ENCODE data around the gene TUBD1. TPM values are rescaled to one million over a fixed set of nuclear protein-coding genes. Genes with fewer than 3 reads are reported as not detected.
A peak's percentile ranks its signal among the peaks of the same experiment; 100 is the strongest.

TUBD1 gene
- total and polyA plus RNA-seq, 9 donors = 9.1 to 22.9 (median 13.9) TPM

GRCh38 chr17:59892251-59892923 lies 356 bp downstream of the TUBD1 start:
- no peak overlapping the region for H3K27ac ChIP-seq
- no peaks in the 10 kb centered on the region for H3K9me3 ChIP-seq
- H3K36me3 ChIP-seq = no peaks in the 10 kb centered on the region
- intact Hi-C loops (cut with DNase I) = no loop called here
- no peaks in the 10 kb centered on the region for H3K27me3 ChIP-seq
- H3K4me1 ChIP-seq (ENCODE audit: insufficient read depth) = peaks cover 3% of the 10 kb centered on the region
- WGBS, 3 donors = 3 to 5% (median 3%) methylated on average over 25 of the region's 25 CpGs
- H3K4me3 ChIP-seq = peak overlapping the region; percentile 93
- DNase-seq = peak in 1 of 5 donors; percentile 21
- TF ChIP-seq EP300 (IDR thresholded peaks at IDR 0.05) = no peak
- TF ChIP-seq POLR2A (IDR thresholded peaks at IDR 0.05) = no peak
- no peak for TF ChIP-seq CTCF (IDR thresholded peaks at IDR 0.05)

GRCh38 chr17:59890720-59891119 lies 2.0 kb downstream of the TUBD1 start:
- intact Hi-C loops (cut with DNase I) = no loop called here
- H3K9me3 ChIP-seq = no peaks in the 10 kb centered on the region
- no peak overlapping the region for H3K4me3 ChIP-seq
- H3K36me3 ChIP-seq = no peaks in the 10 kb centered on the region
- DNase-seq = no peak
- H3K4me1 ChIP-seq (ENCODE audit: insufficient read depth) = peaks cover 3% of the 10 kb centered on the region
- TF ChIP-seq CTCF (IDR thresholded peaks at IDR 0.05) (no peak), POLR2A (IDR thresholded peaks at IDR 0.05) (no peak), EP300 (IDR thresholded peaks at IDR 0.05) (no peak)
- no peak overlapping the region for H3K27ac ChIP-seq
- no peaks in the 10 kb centered on the region for H3K27me3 ChIP-seq
- 94 to 99% (median 98%) methylated on average over 2 of the region's 2 CpGs for WGBS, 3 donors

GRCh38 chr17:59888145-59888750 lies 4.5 kb downstream of the TUBD1 start:
- Histone ChIP-seq H3K9me3 (no peaks in the 10 kb centered on the region), H3K4me3 (no peak overlapping the region), H3K27me3 (no peaks in the 10 kb centered on the region), H3K4me1 (ENCODE audit: insufficient read depth) (peaks cover 3% of the 10 kb centered on the region), H3K27ac (no peak overlapping the region), H3K36me3 (no peaks in the 10 kb centered on the region)
- DNase-seq = peak in 1 of 5 donors; percentile 0
- intact Hi-C loops (cut with DNase I) = no loop called here
- no peak for TF ChIP-seq POLR2A (IDR thresholded peaks at IDR 0.05)
- no peak for TF ChIP-seq EP300 (IDR thresholded peaks at IDR 0.05)
- no peak for TF ChIP-seq CTCF (IDR thresholded peaks at IDR 0.05)
- WGBS, 3 donors = 94 to 96% (median 95%) methylated on average over 8 of the region's 8 CpGs

- H3K4me3 ChIP-seq = no peak overlapping the region
- TF ChIP-seq POLR2A (IDR thresholded peaks at IDR 0.05) (no peak), CTCF (IDR thresholded peaks at IDR 0.05) (no peak), EP300 (IDR thresholded peaks at IDR 0.05) (no peak)
- no peaks in the 10 kb centered on the region for H3K36me3 ChIP-seq
- no peak overlapping the region for H3K27ac ChIP-seq
- no peaks in the 10 kb centered on the region for H3K9me3 ChIP-seq
- intact Hi-C loops (cut with DNase I) = no loop called here
- 92 to 97% (median 96%) methylated on average over 9 of the region's 9 CpGs for WGBS, 3 donors
- no peaks in the 10 kb centered on the region for H3K4me1 ChIP-seq (ENCODE audit: insufficient read depth)
- DNase-seq = no peak
- no peaks in the 10 kb centered on the region for H3K27me3 ChIP-seq
Measured at GRCh38 chr17:59884861-59885260, 7.9 kb downstream of the TUBD1 start.

Data from ovary (tissue), 9 donors.